Globus pallidus (tissue), 1 donor: ENCODE results near the gene PODNL1.

Source experiments
- DNase-seq: peaks from one replicate; pipeline ENCODE4 v3.0.0-alpha.2; 2015; ENCODE audit warnings: low spot score

The PODNL1 gene, protein sequence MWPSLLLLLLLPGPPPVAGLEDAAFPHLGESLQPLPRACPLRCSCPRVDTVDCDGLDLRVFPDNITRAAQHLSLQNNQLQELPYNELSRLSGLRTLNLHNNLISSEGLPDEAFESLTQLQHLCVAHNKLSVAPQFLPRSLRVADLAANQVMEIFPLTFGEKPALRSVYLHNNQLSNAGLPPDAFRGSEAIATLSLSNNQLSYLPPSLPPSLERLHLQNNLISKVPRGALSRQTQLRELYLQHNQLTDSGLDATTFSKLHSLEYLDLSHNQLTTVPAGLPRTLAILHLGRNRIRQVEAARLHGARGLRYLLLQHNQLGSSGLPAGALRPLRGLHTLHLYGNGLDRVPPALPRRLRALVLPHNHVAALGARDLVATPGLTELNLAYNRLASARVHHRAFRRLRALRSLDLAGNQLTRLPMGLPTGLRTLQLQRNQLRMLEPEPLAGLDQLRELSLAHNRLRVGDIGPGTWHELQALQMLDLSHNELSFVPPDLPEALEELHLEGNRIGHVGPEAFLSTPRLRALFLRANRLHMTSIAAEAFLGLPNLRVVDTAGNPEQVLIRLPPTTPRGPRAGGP

GRCh38 chr19:13938301-13939064, at the start of gene PODNL1:
Gene PODNL1, minus strand, starts transcription at chr19:13938417. Its CDS starts 236 bp downstream, at chr19:13938181.
- DNase-seq = no peak

- DNase-seq = peak; percentile 68
These were observed 49.1 kb upstream of the PODNL1 start for GRCh38 chr19:13987101-13987890.

- DNase-seq = peak; percentile 62
These were observed 48.2 kb upstream of the PODNL1 start for GRCh38 chr19:13986348-13986904.

GRCh38 chr19:13985771-13986347, 47.6 kb upstream of the PODNL1 start:
- DNase-seq = no peak

- no peak for DNase-seq
These were observed 46.9 kb upstream of the PODNL1 start for GRCh38 chr19:13984875-13985741.

- no peak for DNase-seq
These were observed 46.0 kb upstream of the PODNL1 start for GRCh38 chr19:13984186-13984585.

GRCh38 chr19:13983213-13983889, 45.1 kb upstream of the PODNL1 start:
- no peak for DNase-seq

DNA sequence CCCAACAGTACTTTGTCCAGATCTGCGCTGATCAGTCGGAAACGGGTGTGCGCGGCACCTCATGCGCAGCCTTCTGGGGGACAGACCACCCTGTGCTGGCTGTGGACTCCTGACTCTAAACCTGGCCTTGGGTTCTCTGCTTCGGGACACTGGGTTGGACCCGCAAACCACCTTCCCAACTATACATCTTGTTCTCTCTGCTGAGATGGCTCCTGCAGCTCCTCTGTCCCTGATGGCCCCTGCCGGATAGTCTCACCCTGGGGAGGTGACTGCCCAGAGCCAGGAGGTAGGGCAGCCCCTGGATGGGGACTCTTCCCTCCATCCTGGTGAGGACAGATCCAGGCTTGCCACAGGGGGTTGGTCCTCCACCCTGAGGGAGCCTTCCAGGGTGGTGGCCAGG, 44.6 kb upstream of the PODNL1 start:
- DNase-seq = no peak

GRCh38 chr19:13981988-13982501, 43.8 kb upstream of the PODNL1 start:
- no peak for DNase-seq

GRCh38 chr19:13981467-13981866, 43.2 kb upstream of the PODNL1 start:
- no peak for DNase-seq

DNA sequence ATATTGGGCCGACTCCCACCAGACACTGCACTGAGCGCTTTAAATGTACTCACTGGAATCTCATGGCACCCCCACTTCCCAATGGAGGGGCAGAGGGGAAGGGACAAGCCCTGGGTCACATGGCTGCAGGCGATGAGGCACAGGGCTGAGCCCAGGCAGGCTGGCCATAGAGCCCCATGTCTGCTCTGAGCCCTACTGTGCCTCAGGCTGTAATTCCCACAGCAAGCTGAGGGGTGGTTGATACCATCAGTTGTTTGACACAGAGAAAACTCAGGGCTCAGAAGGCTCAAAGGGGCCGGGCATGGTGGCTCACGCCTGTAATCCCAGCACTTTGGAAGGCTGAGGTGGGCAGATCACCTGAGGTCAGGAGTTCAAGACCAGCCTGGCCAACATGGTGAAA, 42.8 kb upstream of the PODNL1 start:
- no peak for DNase-seq

DNA sequence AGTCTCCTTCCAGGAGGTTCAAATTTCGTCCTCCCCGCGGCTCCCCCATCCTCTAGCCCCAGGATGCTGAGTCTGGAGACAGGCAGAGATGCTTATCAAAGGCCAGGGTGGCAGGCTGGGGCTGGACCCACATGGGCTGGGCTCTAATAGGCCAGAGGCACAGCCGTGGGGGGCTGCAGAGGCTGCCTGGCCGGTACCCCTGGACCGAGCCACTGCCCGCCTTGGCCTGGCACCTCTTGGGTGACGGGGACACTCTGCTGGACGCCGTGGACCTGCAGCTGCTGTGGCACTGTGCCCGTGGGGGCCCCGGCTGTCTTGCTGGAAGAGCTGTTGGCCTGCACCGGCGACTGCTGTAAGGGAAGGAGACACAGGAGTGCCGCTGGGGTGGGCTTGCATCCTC, 42.1 kb upstream of the PODNL1 start:
- no peak for DNase-seq

DNA sequence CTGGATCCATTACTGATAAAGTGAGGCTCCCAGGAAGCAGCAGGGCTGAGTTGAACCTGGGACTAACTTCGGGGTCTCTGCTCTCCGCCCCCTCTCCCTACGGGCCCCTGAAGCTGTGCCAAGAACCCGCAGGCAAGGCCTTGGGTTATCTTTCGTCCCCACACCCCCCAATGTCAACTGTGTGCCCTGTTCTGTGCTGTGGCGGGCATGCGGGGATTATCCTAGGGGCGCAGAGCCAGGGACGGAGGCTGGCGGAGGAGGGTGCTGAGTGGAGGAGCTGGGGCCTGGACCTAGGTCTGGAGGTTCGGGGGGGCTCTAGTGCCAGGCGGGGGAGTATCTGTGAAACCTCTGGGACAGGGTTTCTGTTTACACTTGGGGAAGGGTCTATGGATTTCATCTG, 41.5 kb upstream of the PODNL1 start:
- DNase-seq = no peak

- no peak for DNase-seq
These were observed 41.0 kb upstream of the PODNL1 start for GRCh38 chr19:13979244-13979615.

- DNase-seq = peak; percentile 51
These were observed 40.4 kb upstream of the PODNL1 start for GRCh38 chr19:13978351-13979243.

- no peak for DNase-seq
These were observed 39.6 kb upstream of the PODNL1 start for GRCh38 chr19:13977803-13978202.

DNA sequence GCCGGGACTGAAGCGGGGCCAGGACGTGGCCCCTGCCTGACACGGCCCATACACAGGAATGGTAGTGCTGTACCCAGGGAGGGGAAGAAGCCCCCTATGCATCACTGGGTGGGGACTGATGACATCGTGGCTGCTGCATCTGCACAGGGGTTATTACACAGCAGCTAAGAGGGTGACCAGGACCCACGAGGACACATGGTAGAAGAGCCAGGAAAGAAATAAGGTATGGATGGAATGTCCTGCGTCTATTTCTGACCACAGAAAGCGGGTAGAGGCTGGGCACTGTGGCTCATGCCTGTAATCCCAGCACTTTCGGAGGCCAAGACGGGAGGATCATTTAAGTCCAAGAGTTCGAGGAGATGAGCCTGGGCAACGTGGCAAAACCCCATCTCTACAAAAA, 38.2 kb upstream of the PODNL1 start:
- no peak for DNase-seq

DNA sequence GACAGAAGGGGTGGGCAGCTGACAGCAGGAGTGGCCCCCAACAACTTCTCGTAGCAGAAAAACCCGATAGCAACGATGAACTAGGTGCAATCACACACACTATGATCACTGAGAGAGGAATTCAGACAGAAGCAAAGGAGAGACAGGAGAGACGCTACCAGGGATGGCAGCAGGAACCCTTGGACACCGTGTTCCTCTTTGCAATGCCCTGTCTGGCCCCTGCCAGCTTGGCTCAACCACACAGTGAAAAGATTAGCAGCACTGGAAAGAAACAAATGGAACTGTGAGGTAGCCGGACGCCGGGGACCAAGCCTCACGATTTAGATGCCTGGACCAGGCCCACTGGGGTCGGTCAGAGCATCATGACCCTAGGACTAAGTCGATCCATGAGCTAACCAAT, 37.7 kb upstream of the PODNL1 start:
- DNase-seq = no peak

GRCh38 chr19:13974073-13974472, 35.9 kb upstream of the PODNL1 start:
- no peak for DNase-seq
